T-helper 1 cell treated with Interleukin-12 subunit alpha and Interleukin-12 subunit beta and Interleukin-4 antibody, amounts not matched to agents 30 ng/mL and 1 ng/mL, for 36 hours (primary cell): Measurements from ENCODE around the gene MAP3K9. TPM values are rescaled to one million over a fixed set of nuclear protein-coding genes. Genes with fewer than 3 reads are reported as not detected.

Experiments
- intact Hi-C: fragments of 100-400 bp; cut with micrococcal nuclease; formaldehyde crosslinking; loops from one replicate; pipeline ENCODE4 v1.15.1; 2024
- total RNA-seq: library from RNA; stranded (reverse); gene quantifications from 2 replicates; pipeline ENCODE4 v1.2.3, GENCODE V29; 2022

Gene MAP3K9
- total RNA-seq, 1 donor from 2014 or later = 5.7 TPM

DNA sequence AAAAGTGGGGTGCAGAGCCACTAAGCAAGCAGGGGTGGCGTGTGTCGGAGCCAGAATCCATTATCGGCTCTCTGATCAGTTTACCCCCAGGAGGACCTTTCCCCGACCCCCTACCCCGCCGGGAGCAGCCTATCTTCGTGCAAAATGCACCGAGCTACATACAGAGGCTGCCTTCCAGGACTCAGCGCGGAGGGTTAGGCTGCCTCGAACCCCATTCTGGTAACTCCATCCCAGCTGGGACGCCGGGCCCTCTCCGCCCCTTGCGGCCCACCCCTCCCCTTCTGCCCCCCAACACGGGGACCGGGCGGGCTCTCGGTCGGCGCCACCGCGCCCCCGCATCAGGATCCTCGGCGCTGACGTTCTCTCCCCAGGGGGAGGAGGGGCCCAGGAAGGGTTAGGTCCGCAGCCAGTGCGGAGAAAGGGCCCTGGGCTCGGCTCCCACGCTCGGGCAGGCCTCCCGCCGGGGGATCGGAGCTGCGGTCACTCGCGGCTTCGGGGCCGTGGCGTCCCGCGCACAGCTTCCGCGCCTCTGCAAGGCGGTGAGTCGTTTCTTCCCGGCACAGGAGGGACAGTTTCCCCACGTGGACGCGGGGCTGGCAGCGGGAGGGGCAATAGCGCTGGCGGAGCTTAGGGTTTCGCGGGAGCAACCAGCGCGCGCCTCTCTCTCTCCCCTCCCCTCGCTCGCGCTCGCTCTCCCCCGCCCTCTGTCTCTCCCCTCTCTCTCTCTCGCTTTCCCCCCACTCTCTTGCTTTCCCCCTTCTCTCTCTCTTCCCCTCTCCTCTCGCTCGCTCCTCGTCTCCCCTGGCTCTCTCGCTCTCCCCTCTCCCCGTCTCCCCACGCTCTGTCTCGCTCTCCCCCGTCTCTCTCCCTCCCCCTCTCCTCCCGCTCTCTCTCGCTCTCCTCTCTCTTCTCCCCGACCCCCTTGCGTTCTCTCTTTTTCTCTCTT, 12.5 kb upstream of the MAP3K9 start:
- intact Hi-C loops = loop anchor here (1.0 to 5.0 kb wide), 2 partner anchors 50 to 65 kb away; no protein-coding TSS in a partner anchor

DNA sequence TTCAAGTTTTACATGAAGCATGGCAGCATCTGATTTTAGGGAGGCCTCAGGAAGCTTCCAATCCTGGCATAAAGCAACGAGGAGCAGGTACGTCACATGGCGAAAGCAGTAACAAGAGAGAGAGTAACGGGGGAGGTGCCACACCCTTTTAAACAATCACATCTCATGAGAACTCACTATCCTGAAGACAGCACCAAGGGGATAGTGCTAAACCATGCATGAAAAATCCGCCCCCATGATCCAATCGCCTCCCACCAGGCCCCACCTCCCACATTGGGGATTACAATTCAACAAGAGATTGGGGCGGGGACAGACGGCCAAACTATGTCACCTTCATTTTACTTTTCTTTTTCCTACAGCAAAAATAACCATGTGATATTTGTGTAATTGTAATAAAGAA, 7.2 kb upstream of the MAP3K9 start:
- intact Hi-C loops = no loop called here

GRCh38 chr14:70814466-70814865, 5.2 kb upstream of the MAP3K9 start:
- intact Hi-C loops = no loop called here

DNA sequence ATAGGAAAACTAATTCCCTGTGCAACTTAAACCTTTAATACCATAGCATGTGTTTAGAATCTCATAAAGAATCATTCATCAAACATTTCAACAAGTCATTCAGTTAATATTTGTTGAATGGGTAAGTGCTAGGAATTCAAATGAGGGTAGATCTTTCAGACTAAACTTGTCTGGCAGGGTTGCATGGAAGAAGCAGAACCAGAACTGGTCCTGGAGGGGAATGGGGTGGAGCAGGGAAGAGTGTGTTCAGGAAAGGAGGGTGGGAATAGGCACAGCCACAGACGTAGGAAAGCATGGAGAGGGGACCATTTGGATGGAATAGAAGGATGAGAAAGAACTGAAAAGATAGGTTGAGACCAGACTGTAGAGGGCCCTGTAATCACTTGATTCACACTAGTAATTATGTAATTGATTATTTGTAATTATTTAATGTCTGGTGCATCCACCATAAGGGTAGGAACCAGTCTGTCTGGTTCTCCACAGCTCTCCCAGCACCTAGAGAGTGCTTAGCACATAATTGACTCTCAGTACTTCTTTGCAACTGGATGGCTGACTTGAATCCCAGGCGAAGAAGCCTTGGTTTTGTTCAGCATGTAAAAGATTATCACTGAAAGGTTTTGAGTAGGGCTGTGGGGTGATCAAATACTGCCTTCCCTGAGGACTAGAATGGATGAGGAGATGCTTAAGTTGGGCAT, 3.0 kb upstream of the MAP3K9 start:
- intact Hi-C loops = no loop called here

DNA sequence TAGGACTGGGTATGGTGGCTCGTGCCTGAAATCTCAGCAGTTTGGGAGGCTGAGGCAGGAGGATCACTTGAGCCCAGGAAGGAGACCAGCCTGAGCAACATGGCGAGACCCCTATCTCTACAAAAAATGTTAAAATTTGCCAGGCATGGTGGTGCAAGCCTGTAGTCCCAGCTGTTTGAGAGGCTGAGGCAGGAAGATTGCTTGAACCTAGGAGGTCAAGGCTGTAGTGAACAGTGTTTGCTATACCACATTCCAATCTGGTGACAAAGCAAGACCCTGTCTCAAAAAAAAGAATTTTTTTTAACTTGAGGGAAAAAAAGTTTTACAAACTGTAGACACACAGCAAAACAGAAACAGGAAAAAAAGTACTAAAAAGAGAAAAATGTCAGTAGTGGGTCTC, 2.3 kb upstream of the MAP3K9 start:
- intact Hi-C loops = no loop called here

GRCh38 chr14:70811050-70811449, 1.7 kb upstream of the MAP3K9 start:
- intact Hi-C loops = no loop called here

GRCh38 chr14:70810621-70811020, 1.3 kb upstream of the MAP3K9 start:
- intact Hi-C loops = no loop called here

- intact Hi-C loops = loop anchor here (1.0 to 5.0 kb wide), 11 partner anchors 9 to 1042 kb away; partner anchors contain the start of genes COX16, MED6, PCNX1 and SIPA1L1
Measured at GRCh38 chr14:70808416-70809224, 693 bp downstream of the MAP3K9 start.

GRCh38 chr14:70807898-70808415, 1.4 kb downstream of the MAP3K9 start:
- intact Hi-C loops = loop anchor here (1.0 to 5.0 kb wide), 8 partner anchors 133 to 1041 kb away; partner anchors contain the start of genes COX16, SIPA1L1, SRSF5 and TTC9

- intact Hi-C loops = loop anchor here (5.0 kb wide), 1 partner anchor 518 kb away; the partner anchor contains the start of gene SIPA1L1
Measured at GRCh38 chr14:70804556-70805162, 4.7 kb downstream of the MAP3K9 start.

DNA sequence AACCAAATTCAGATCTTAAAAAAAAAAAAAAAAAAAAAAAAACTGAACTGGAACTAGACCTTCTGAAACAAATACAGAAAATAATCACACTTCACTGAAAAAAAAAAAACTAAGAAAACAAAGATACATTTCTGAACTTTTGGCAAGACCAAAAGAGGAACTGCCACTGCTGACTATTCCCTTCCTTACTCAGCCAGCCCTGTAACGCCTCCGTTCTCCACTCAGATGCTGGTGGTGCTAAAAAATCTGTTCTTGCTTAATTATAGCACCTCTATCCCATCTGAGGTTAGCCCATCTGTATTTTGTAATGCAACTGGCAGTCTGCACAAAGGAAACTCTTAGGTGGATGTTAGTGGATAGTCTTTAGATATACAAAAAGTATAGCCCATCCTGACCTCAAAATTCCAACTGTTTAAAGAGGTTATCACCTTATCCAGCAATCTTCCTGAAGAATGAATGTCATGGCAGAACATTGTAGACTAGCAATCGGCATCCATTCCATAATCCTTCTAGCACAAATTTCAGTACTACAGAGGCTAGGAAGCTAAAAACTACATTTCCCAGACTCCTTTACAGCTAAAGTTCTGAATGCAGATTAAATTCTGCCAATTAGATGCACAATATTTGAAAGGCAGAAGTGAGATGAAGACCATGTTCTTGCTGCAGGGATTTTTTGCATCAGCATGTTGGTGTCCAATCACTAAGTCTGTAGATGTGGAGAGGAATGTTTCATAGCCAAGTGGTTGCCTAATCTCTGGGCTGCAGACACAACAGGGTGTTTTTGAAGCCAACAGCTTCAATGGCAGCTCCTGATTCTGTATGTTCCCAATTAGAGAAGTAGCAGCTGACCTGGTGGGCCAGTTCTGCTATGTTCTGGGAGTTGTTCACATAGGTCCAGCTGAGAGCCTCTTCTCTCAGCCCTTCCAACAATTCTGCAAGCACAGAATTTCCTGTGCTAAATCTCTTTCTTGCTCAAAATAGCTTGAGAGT, 5.7 kb downstream of the MAP3K9 start:
- intact Hi-C loops = no loop called here

DNA sequence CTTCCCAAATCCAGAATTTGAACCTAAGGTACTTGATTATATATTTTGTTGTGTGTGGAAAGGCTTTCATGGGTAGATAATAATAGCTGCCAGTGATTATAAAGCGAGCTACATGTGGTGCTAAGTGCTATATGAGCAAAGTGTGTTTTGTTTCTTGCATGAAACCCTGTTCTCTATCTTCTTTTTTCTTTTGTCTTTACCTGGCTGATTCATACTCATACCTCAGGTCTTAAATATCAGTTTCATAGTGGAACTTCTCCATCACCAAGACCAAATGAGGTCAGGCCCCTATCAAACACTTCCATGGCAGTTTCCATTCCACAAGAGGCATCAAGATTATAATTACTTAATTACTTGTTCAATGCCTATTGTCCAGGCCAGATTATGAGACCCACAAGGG, 6.9 kb downstream of the MAP3K9 start:
- intact Hi-C loops = no loop called here

- intact Hi-C loops = no loop called here
Measured at GRCh38 chr14:70801836-70802235, 7.5 kb downstream of the MAP3K9 start.

- intact Hi-C loops = no loop called here
Measured at GRCh38 chr14:70796551-70796950, 12.8 kb downstream of the MAP3K9 start.

GRCh38 chr14:70794294-70794693, 15.0 kb downstream of the MAP3K9 start:
- intact Hi-C loops = no loop called here

GRCh38 chr14:70793637-70794036, 15.7 kb downstream of the MAP3K9 start:
- intact Hi-C loops = no loop called here

GRCh38 chr14:70792939-70793338, 16.4 kb downstream of the MAP3K9 start:
- intact Hi-C loops = no loop called here

GRCh38 chr14:70791971-70792370, 17.3 kb downstream of the MAP3K9 start:
- intact Hi-C loops = no loop called here

GRCh38 chr14:70789961-70790360, 19.4 kb downstream of the MAP3K9 start:
- intact Hi-C loops = no loop called here
